CD14-positive monocyte (primary cell): ENCODE data around the gene SLC29A1. TPM values are rescaled to one million over a fixed set of nuclear protein-coding genes. Genes with fewer than 3 reads are reported as not detected.

Source experiments
- DNase-seq, 3 donors: peaks; one replicate each; pipeline ENCODE4 v3.0.0-alpha.2; 2011 to 2022
- H2AFZ ChIP-seq: 2 replicates; pipeline ENCODE4 v1.6.0; 2012; ENCODE audit warnings: mild to moderate bottlenecking, low read depth, low read length, inconsistent platforms; ENCODE audit not compliant: insufficient read depth, poor library complexity, severe bottlenecking
- H3K27ac ChIP-seq, 2 donors: 1 replicate in 1 of 2; 2 replicates in 1 of 2; pipeline ENCODE4 v1.5.1; 2012 to 2013; ENCODE audit warnings: low read length in 2 of 2, control low read depth in 1 of 2, inconsistent platforms in 1 of 2, low read depth in 1 of 2, mild to moderate bottlenecking in 1 of 2
- H3K27me3 ChIP-seq, 2 donors: one replicate each; pipeline versions ENCODE4 v1.6.0 to v1.6.1; 2011 to 2013; ENCODE audit warnings: low read length in 2 of 2; ENCODE audit not compliant: control insufficient read depth in 2 of 2, insufficient read depth in 2 of 2
- H3K36me3 ChIP-seq, 2 donors: replicated peaks in 1 of 2; 1 replicate in 1 of 2; 2 replicates in 1 of 2; pipeline versions ENCODE4 v1.5.1 to v1.6.1; 2012 to 2013; ENCODE audit warnings: low read length in 2 of 2, control low read depth in 1 of 2, inconsistent platforms in 1 of 2, mild to moderate bottlenecking in 1 of 2; ENCODE audit not compliant: insufficient read depth in 2 of 2, control insufficient read depth in 1 of 2
- H3K4me1 ChIP-seq, 2 donors: 1 replicate in 1 of 2; 2 replicates in 1 of 2; pipeline versions ENCODE4 v1.5.1 to v1.6.1; 2012 to 2013; ENCODE audit warnings: low read length in 2 of 2, control low read depth in 1 of 2, inconsistent platforms in 1 of 2, mild to moderate bottlenecking in 1 of 2, moderate library complexity in 1 of 2; ENCODE audit not compliant: insufficient read depth in 2 of 2, control insufficient read depth in 1 of 2
- H3K4me2 ChIP-seq: replicated peaks from 2 replicates; pipeline ENCODE3; 2012; ENCODE audit warnings: low read length, moderate library complexity, mild to moderate bottlenecking; ENCODE audit not compliant: poor library complexity, severe bottlenecking; ENCODE audit errors: extremely low read depth
- H3K4me3 ChIP-seq, 3 experiments: fragments of 200-600 bp in 1 of 3; sonication (generic) in 1 of 3; replicated peaks in 1 of 3; 1 replicate in 2 of 3; 2 replicates in 1 of 3; pipeline ENCODE4 v1.5.1; 2011 to 2013; ENCODE audit warnings: low read length in 3 of 3, mild to moderate bottlenecking in 3 of 3, control low read depth in 2 of 3, low read depth in 2 of 3, inconsistent platforms in 1 of 3, moderate library complexity in 1 of 3
- H3K79me2 ChIP-seq: 2 replicates; pipeline ENCODE4 v1.6.0; 2012; ENCODE audit warnings: mild to moderate bottlenecking, control low read depth, inconsistent platforms, low read length, moderate library complexity; ENCODE audit not compliant: insufficient read depth
- H3K9ac ChIP-seq: 2 replicates; pipeline ENCODE4 v1.6.0; 2017; ENCODE audit warnings: low read length, mild to moderate bottlenecking; ENCODE audit not compliant: insufficient read depth, poor library complexity, severe bottlenecking
- H3K9me3 ChIP-seq, 2 donors: replicated peaks in 1 of 2; 1 replicate in 1 of 2; 2 replicates in 1 of 2; pipeline versions ENCODE4 v1.5.1 to v1.6.1; 2012 to 2013; ENCODE audit warnings: low read length in 2 of 2, control low read depth in 1 of 2; ENCODE audit not compliant: control insufficient read depth in 1 of 2, insufficient read depth in 1 of 2
- H4K20me1 ChIP-seq: 2 replicates; pipeline ENCODE4 v1.6.0; 2012; ENCODE audit warnings: mild to moderate bottlenecking, low read length, control low read depth, moderate library complexity; ENCODE audit not compliant: insufficient read depth
- H3K27ac Mint-ChIP-seq, 7 donors: one replicate each; pipeline ENCODE4 v1.8.0; 2020; ENCODE audit warnings: mild to moderate bottlenecking in 7 of 7, mixed read lengths in 7 of 7, moderate library complexity in 6 of 7, inconsistent platforms in 2 of 7
- H3K27me3 Mint-ChIP-seq, 3 donors: one replicate each; pipeline ENCODE4 v1.8.0; 2021 to 2022; ENCODE audit warnings: low read depth in 3 of 3, mild to moderate bottlenecking in 3 of 3, mixed read lengths in 3 of 3, moderate library complexity in 3 of 3, inconsistent platforms in 1 of 3
- H3K36me3 Mint-ChIP-seq, 2 donors: one replicate each; pipeline ENCODE4 v1.8.0; 2020; ENCODE audit warnings: mixed read lengths in 2 of 2, inconsistent platforms in 1 of 2, mild to moderate bottlenecking in 1 of 2
- H3K4me1 Mint-ChIP-seq: one replicate; pipeline ENCODE4 v1.8.0; 2020; ENCODE audit warnings: mild to moderate bottlenecking, mixed read lengths
- H3K4me3 Mint-ChIP-seq, 2 donors: one replicate each; pipeline ENCODE4 v1.8.0; 2020; ENCODE audit warnings: mild to moderate bottlenecking in 2 of 2, mixed read lengths in 2 of 2, moderate library complexity in 1 of 2
- H3K9me3 Mint-ChIP-seq, 7 donors: one replicate each; pipeline ENCODE4 v1.8.0; 2020 to 2022; ENCODE audit warnings: mixed read lengths in 7 of 7, mild to moderate bottlenecking in 6 of 7, moderate library complexity in 6 of 7, inconsistent platforms in 2 of 7
- WGBS: methylation state at CpG from one replicate; pipeline ENCODE4 v1.1.5; 2013; ENCODE audit warnings: missing lambda C conversion rate; ENCODE audit not compliant: insufficient coverage; 5-methylcytosine and 5-hydroxymethylcytosine counted together
- intact Hi-C, 2 donors: fragments of 100-400 bp; cut with micrococcal nuclease; formaldehyde crosslinking; loops; one replicate each; pipeline versions ENCODE4 v1.15.0 to v1.15.1; 2023
- polyA plus RNA-seq, 3 donors: library from polyadenylated mRNA; depleted of rRNA in 1 of 3; unstranded in 2 of 3; stranded (reverse) in 1 of 3; fragments of 300-500 nt in 2 of 3; fragments of >200 nt in 1 of 3; fragmentation: Illumina TruSeq in 2 of 3; gene quantifications; 1 replicate in 2 of 3; 2 replicates in 1 of 3; pipeline ENCODE4 v1.2.3, GENCODE V29; 2012 to 2021
- small RNA-seq: library from RNA; depleted of rRNA; stranded (forward); fragments of <200 nt; gene quantifications from one replicate; pipeline ENCODE3, GENCODE V24; 2012; ENCODE audit warnings: low read depth; ENCODE audit not compliant: insufficient read length
- TF ChIP-seq, protein P1 (sequence below): fragments of 200-600 bp; IDR thresholded peaks from one replicate; pipeline ENCODE4 v1.8.0; 2022; ENCODE audit warnings: antibody characterized with exemption, mild to moderate bottlenecking

SLC29A1 gene
- polyA plus RNA-seq, 3 donors: 14.3 to 23.2 (median 15.0) TPM

GRCh38 chr6:44278315-44278714, 54.9 kb downstream of the SLC29A1 start:
- H3K79me2 ChIP-seq: no peaks in the 10 kb centered on the region
- DNase-seq: no peak
- H3K27me3 ChIP-seq: peaks cover 14 to 71% of the 10 kb centered on the region in 2 donors
- no peak overlapping the region for H3K9ac ChIP-seq
- peaks cover 43 to 79% (median 58%) of the 10 kb centered on the region in 3 donors for H3K27me3 Mint-ChIP-seq
- no peaks in the 10 kb centered on the region for H3K36me3 ChIP-seq
- no peak overlapping the region for H3K27ac ChIP-seq
- H3K9me3 Mint-ChIP-seq: peaks cover 0 to 8% (median 0%) of the 10 kb centered on the region in 7 donors
- H3K4me2 ChIP-seq: no peak overlapping the region
- H3K4me1 Mint-ChIP-seq: peaks cover 8% of the 10 kb centered on the region
- H3K36me3 Mint-ChIP-seq: peaks cover 0 to 4% of the 10 kb centered on the region in 2 donors
- intact Hi-C loops: no loop called here
- no peaks in the 10 kb centered on the region for H4K20me1 ChIP-seq
- H3K27ac Mint-ChIP-seq: no peak overlapping the region
- H2AFZ ChIP-seq: no peak overlapping the region
- TF ChIP-seq, protein P1, sequence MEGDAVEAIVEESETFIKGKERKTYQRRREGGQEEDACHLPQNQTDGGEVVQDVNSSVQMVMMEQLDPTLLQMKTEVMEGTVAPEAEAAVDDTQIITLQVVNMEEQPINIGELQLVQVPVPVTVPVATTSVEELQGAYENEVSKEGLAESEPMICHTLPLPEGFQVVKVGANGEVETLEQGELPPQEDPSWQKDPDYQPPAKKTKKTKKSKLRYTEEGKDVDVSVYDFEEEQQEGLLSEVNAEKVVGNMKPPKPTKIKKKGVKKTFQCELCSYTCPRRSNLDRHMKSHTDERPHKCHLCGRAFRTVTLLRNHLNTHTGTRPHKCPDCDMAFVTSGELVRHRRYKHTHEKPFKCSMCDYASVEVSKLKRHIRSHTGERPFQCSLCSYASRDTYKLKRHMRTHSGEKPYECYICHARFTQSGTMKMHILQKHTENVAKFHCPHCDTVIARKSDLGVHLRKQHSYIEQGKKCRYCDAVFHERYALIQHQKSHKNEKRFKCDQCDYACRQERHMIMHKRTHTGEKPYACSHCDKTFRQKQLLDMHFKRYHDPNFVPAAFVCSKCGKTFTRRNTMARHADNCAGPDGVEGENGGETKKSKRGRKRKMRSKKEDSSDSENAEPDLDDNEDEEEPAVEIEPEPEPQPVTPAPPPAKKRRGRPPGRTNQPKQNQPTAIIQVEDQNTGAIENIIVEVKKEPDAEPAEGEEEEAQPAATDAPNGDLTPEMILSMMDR: no peak
- H3K9me3 ChIP-seq: no peaks in the 10 kb centered on the region
- H3K4me1 ChIP-seq: peaks cover 0 to 7% of the 10 kb centered on the region in 2 donors
- no peak overlapping the region for H3K4me3 ChIP-seq
- 60% methylated on average over 1 of the region's 3 CpGs for WGBS
- no peak overlapping the region for H3K4me3 Mint-ChIP-seq

DNA sequence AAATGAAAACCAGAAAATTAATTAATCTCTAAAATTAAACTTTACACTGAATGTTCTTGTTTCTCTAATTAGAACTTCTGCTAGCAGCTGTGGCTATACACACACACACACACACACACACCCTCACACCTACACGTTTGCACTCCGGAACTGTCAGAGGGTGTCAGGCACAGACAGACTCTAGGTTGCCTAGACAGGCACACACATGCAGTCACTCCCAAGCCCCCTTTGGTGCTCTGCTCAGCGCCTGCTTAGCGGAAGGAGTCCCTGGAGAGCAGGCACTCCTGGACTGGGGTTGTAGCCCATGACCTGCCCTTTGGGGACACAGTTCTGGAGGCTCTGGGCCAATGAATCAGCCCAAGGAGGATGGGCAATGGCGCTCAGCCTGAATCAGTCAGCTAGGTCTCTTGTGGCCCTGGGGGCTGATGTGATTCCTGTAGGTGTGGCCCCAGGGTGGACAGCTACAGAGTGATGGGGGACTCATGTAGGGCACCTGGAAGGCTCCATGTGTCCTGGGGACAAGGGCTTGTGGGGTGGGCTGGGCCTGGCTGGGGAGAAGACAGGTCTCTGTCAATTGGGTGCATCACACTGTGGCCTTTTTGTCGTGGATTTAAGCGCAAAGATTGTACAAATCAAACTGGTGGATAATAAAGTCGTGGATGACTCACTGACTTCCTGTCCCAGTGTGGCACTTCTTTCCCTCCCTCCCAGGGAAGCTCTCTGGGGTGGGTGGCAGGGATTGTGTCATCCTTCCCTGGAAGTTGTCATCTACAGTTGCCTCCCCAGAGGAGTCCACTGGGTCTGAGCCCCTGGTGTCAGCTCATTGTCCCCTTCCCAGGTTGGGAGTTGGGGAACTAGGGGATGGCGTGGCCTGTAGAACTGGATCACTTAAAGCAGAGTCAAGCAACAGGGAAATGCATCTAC, 55.6 kb downstream of the SLC29A1 start:
- intact Hi-C loops: no loop called here
- H3K27ac Mint-ChIP-seq: peak overlapping the region in 1 of 7 donors; percentile 80
- Histone ChIP-seq H3K9ac (no peak overlapping the region), H3K27me3 (peaks cover 9 to 64% of the 10 kb centered on the region in 2 donors), H4K20me1 (no peaks in the 10 kb centered on the region), H3K4me1 (peaks cover 3 to 10% of the 10 kb centered on the region in 2 donors), H2AFZ (no peak overlapping the region), H3K79me2 (no peaks in the 10 kb centered on the region), H3K9me3 (no peaks in the 10 kb centered on the region), H3K27ac (no peak overlapping the region), H3K4me2 (no peak overlapping the region), H3K4me3 (no peak overlapping the region), H3K36me3 (no peaks in the 10 kb centered on the region)
- 63% methylated on average over 9 of the region's 9 CpGs for WGBS
- H3K36me3 Mint-ChIP-seq: peaks cover 0 to 4% of the 10 kb centered on the region in 2 donors
- peaks cover 0 to 8% (median 0%) of the 10 kb centered on the region in 7 donors for H3K9me3 Mint-ChIP-seq
- H3K27me3 Mint-ChIP-seq: peaks cover 41 to 78% (median 60%) of the 10 kb centered on the region in 3 donors
- peak overlapping the region in 1 of 2 donors; percentile 32 for H3K4me3 Mint-ChIP-seq
- TF ChIP-seq, protein P1: no peak
- peaks cover 13% of the 10 kb centered on the region for H3K4me1 Mint-ChIP-seq
- DNase-seq: peak in 2 of 3 donors; percentile 37 to 56

Small RNA genes within 50 kb of the gene (small RNA-seq; reads per million reads assigned to genes)
- gene RN7SL811P: not detected

Other genes with a start within 250 kb of the SLC29A1 start
- 10 to 100 TPM; 18.5 to 91.5 (median 78.2) TPM for gene MRPL14, start 96.1 kb upstream of the SLC29A1 start, polyA plus RNA-seq
- 10 to 100 TPM in 1 of 3 donors, 1 to 10 TPM in 2; 1.3 to 25.7 (median 1.9) TPM for gene TMEM63B, start 96.0 kb upstream of the SLC29A1 start, polyA plus RNA-seq
- under 1 TPM in 1 of 3 donors, not detected in 2; 0.11 TPM for gene CAPN11, start 64.8 kb upstream of the SLC29A1 start, polyA plus RNA-seq
- gene MYMX, start 6.7 kb upstream of the SLC29A1 start, polyA plus RNA-seq: not detected
- gene HSP90AB1, start 23.5 kb downstream of the SLC29A1 start, polyA plus RNA-seq: 100 to 1,000 TPM; 119 to 242 (median 145) TPM
- gene SLC35B2, start 33.9 kb downstream of the SLC29A1 start, polyA plus RNA-seq: 10 to 100 TPM; 17.4 to 54.0 (median 30.6) TPM
- 100 to 1,000 TPM in 1 of 3 donors, 10 to 100 TPM in 2; 19.9 to 108 (median 23.2) TPM for gene NFKBIE, start 42.0 kb downstream of the SLC29A1 start, polyA plus RNA-seq
- gene TMEM151B, start 46.9 kb downstream of the SLC29A1 start, polyA plus RNA-seq: not detected
- 1 to 10 TPM; 1.8 to 4.5 (median 3.2) TPM for gene AARS2, start 89.8 kb downstream of the SLC29A1 start, polyA plus RNA-seq
- gene SPATS1, start 119.1 kb downstream of the SLC29A1 start, polyA plus RNA-seq: not detected
- 10 to 100 TPM in 1 of 3 donors, 1 to 10 TPM in 2; 4.9 to 10.2 (median 7.4) TPM for gene CDC5L, start 164.1 kb downstream of the SLC29A1 start, polyA plus RNA-seq